MM.1S (cell line): ENCODE results near the gene COX17.

Experiments
- CTCF ChIP-seq: fragments of 300-600 bp; sonication (generic); IDR thresholded peaks from 2 replicates; pipeline ENCODE4 v1.5.1; 2016; ENCODE audit warnings: antibody characterized with exemption, low read length, mixed read lengths
- EZH2 ChIP-seq: fragments of 300-600 bp; sonication (generic); optimal IDR thresholded peaks from 2 replicates; pipeline ENCODE3; 2017; ENCODE audit warnings: low read depth, mild to moderate bottlenecking, antibody characterized with exemption, low read length, mixed read lengths

GRCh38 chr3:119644481-119644880 lies 32.7 kb downstream of the COX17 start:
- TF ChIP-seq CTCF: no peak
- no peak for TF ChIP-seq EZH2
